Mesangial cell (primary cell): ENCODE data around the gene WNK1. TPM values are rescaled to one million over a fixed set of nuclear protein-coding genes. Genes with fewer than 3 reads are reported as not detected.

ENCODE experiments used
- total RNA-seq: library from RNA; depleted of rRNA; stranded (reverse); fragments of >200 nt; gene quantifications from 2 replicates; pipeline ENCODE4 v1.2.3, GENCODE V29; 2015

WNK1 gene
- total RNA-seq: 67.3 and 96.7 TPM in 2 replicates

GRCh38 chr12:751999-752694, at the start of gene WNK1:
WNK1 (plus strand) TSS chr12:752579; CDS start chr12:753566, 987 bp downstream.

GRCh38 chr12:949453-950191, 197.2 kb downstream of the WNK1 start, which contains the start of gene RAD52:
RAD52 (minus strand) TSS chr12:949694; CDS start chr12:933058, 16,636 bp downstream.

Other genes with a start within 250 kb of the WNK1 start
- gene NINJ2, start 89.1 kb upstream of the WNK1 start, total RNA-seq: 0.16 and 0.76 TPM in 2 replicates
- 8.0 and 15.1 TPM in 2 replicates for gene RAD52, start 197.1 kb downstream of the WNK1 start, total RNA-seq
- 13.5 and 21.9 TPM in 2 replicates for gene ERC1, start 238.6 kb downstream of the WNK1 start, total RNA-seq